Activated naive CD8-positive, alpha-beta T cell treated with anti-CD3 and anti-CD28 coated beads for 36 hours (primary cell): ENCODE data around the gene CYB561A3. TPM values are rescaled to one million over a fixed set of nuclear protein-coding genes. Genes with fewer than 3 reads are reported as not detected.
A peak's percentile ranks its signal among the peaks of the same experiment; 100 is the strongest.
"Not testable (repeated sequence)": the region's sequence is repeated elsewhere in the genome, so short reads cannot be mapped to it uniquely, and the experiment has no call there.

Source experiments
- DNase-seq: peaks from one replicate; pipeline ENCODE4 v3.0.0; 2021
- H3K27ac Mint-ChIP-seq: one replicate; pipeline ENCODE4 v1.8.0; 2022; ENCODE audit warnings: mild to moderate bottlenecking, moderate library complexity, mixed read lengths
- H3K27me3 Mint-ChIP-seq: one replicate; pipeline ENCODE4 v1.8.0; 2022; ENCODE audit warnings: mild to moderate bottlenecking, mixed read lengths
- H3K36me3 Mint-ChIP-seq: one replicate; pipeline ENCODE4 v1.8.0; 2021; ENCODE audit warnings: mild to moderate bottlenecking, mixed read lengths
- H3K4me1 Mint-ChIP-seq: one replicate; pipeline ENCODE4 v1.8.0; 2021; ENCODE audit warnings: mixed read lengths
- H3K4me3 Mint-ChIP-seq: one replicate; pipeline ENCODE4 v1.8.0; 2022; ENCODE audit warnings: mild to moderate bottlenecking, moderate library complexity, mixed read lengths
- H3K9me3 Mint-ChIP-seq: one replicate; pipeline ENCODE4 v1.8.0; 2022; ENCODE audit warnings: mixed read lengths
- total RNA-seq, 2 experiments: library from RNA; stranded (reverse); gene quantifications; one replicate each; pipeline ENCODE4 v1.2.3, GENCODE V29; 2021

Gene CYB561A3, protein sequence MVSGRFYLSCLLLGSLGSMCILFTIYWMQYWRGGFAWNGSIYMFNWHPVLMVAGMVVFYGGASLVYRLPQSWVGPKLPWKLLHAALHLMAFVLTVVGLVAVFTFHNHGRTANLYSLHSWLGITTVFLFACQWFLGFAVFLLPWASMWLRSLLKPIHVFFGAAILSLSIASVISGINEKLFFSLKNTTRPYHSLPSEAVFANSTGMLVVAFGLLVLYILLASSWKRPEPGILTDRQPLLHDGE
- 10 to 100 TPM; 41.1 to 41.6 TPM for total RNA-seq

GRCh38 chr11:61361741-61362541 lies at the start of gene CYB561A3, which contains the start of gene TMEM138:
Gene CYB561A3 (minus strand): TSS chr11:61361882. CDS start chr11:61356713, 5,169 bp downstream.
Gene TMEM138 (plus strand): TSS chr11:61362374. CDS start chr11:61364391, 2,017 bp downstream.
- DNase-seq = peak; percentile 96
- no peaks in the 10 kb centered on the region for H3K27me3 Mint-ChIP-seq
- H3K9me3 Mint-ChIP-seq = no peaks in the 10 kb centered on the region
- H3K27ac Mint-ChIP-seq = peak within 1 kb of the TSS; percentile 95
- H3K4me3 Mint-ChIP-seq = peak within 1 kb of the TSS; percentile 99
- peaks cover 32% of the 10 kb centered on the region for H3K4me1 Mint-ChIP-seq
- H3K36me3 Mint-ChIP-seq = peaks cover 23% of the 10 kb centered on the region

DNA sequence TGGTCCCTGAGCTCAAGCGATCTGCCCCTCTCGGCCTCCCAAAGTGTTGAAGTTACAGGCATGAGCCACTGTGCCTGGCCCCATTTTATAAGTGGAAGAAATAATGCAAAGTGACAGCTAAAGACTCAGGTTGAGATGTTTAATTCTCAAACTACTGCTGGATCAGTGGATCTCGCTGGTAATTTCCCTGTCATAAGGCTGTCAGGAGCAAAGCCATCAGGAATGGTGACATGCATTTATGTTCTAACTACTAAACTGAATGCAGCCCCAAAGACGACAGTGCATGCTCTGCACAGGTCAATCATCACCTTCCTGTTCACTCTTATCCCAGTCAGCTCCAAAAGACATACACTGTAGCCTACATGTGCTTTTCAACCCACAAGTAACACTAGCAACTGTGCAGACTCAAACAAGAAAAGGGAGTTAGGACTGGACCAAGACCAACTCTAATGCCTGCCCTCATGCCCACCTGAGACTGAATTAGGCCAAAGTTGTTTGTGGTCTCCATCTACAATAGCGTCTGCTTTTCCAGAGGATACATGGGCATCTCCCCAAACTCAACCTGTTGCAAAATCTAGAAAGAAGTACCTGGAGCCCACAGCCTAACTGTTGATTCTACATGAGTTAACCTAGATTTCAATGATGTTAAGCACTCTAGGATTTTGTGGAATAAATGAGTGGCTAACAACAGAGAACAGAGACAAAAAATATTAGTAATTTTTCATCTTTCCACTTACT lies 45.5 kb upstream of the CYB561A3 start:
- Mint-ChIP-seq H3K4me3 (no peak overlapping the region), H3K36me3 (peaks cover 37% of the 10 kb centered on the region), H3K27ac (peak overlapping the region; percentile 35)

DNA sequence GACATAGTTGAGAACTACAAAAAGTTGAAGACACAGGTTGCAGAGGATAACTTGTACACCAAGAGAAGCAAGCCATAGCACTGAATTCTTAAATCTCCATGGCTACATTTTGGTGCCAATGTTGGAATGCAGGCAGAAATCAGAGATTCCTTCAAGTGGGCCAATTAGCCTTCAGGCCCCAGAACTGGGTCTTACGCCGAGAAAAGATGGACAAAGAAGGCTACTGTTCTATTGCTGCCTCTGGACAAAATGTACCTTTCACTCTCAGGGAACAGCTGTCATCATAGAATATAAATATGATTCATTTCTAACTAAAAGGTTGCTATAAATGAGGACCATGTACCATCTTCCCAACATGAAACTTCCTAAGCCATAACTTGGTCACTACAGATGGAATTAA lies 44.4 kb upstream of the CYB561A3 start:
- H3K4me3 Mint-ChIP-seq = no peak overlapping the region

More for the DNA sequence above, 45.5 kb upstream of the CYB561A3 start:
- H3K4me1 Mint-ChIP-seq = peaks cover 1% of the 10 kb centered on the region
- no peak for DNase-seq
- H3K9me3 Mint-ChIP-seq = no peaks in the 10 kb centered on the region
- H3K27me3 Mint-ChIP-seq = no peaks in the 10 kb centered on the region

DNA sequence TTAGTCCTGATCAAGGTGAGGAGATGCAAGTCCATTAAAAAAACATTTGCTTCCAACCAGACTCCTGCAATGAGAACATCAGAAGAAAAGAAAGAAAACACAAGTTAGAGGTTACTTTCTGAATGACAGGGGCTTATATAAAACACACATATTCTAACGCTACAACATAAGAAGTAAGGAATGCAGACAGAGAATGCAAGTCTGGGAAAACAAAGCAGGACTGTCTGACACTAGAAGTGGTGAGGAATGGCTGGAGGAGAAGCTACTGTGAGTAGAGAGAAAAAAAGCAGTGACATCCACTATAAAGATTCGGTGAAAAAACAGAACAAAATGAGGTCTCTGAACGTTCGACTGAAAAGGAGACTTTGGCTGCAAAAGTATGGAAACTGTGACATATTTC lies 43.0 kb upstream of the CYB561A3 start:
- DNase-seq = no peak
- Mint-ChIP-seq H3K4me1 (peaks cover 1% of the 10 kb centered on the region), H3K27ac (peak overlapping the region; percentile 62), H3K36me3 (peaks cover 24% of the 10 kb centered on the region), H3K4me3 (no peak overlapping the region), H3K27me3 (no peaks in the 10 kb centered on the region), H3K9me3 (no peaks in the 10 kb centered on the region)

More for the DNA sequence above, 44.4 kb upstream of the CYB561A3 start:
- no peak for DNase-seq
- no peaks in the 10 kb centered on the region for H3K27me3 Mint-ChIP-seq
- H3K9me3 Mint-ChIP-seq = no peaks in the 10 kb centered on the region
- peaks cover 1% of the 10 kb centered on the region for H3K4me1 Mint-ChIP-seq
- H3K27ac Mint-ChIP-seq = no peak overlapping the region
- H3K36me3 Mint-ChIP-seq = peaks cover 32% of the 10 kb centered on the region

DNA sequence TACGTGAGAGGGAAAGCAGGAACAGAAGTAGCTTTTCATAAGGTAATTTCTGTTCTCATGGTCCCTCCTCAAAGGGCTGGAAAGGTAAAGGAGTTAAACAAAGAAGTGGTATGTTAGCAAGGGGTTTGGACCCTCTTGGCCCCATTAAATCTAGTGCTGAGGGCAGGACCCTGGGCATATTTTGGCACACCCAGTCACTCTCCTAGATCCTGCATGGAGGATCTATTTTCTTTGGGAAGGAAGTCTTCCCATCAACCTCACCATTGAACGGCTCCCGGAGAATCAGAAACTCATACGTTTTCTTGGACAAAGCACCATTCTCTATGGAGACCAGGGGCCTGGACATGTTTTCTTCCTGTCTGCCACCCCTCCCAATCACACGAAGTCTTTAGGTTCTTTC lies 42.4 kb upstream of the CYB561A3 start:
- Mint-ChIP-seq H3K27me3 (no peaks in the 10 kb centered on the region), H3K36me3 (peaks cover 24% of the 10 kb centered on the region), H3K4me3 (no peak overlapping the region), H3K4me1 (peaks cover 1% of the 10 kb centered on the region), H3K27ac (peak overlapping the region; percentile 45), H3K9me3 (no peaks in the 10 kb centered on the region)
- DNase-seq = no peak

- no peaks in the 10 kb centered on the region for H3K27me3 Mint-ChIP-seq
- no peak for DNase-seq
- no peaks in the 10 kb centered on the region for H3K9me3 Mint-ChIP-seq
- H3K36me3 Mint-ChIP-seq = peaks cover 24% of the 10 kb centered on the region
- peaks cover 1% of the 10 kb centered on the region for H3K4me1 Mint-ChIP-seq
- H3K4me3 Mint-ChIP-seq = no peak overlapping the region
- peak overlapping the region; percentile 45 for H3K27ac Mint-ChIP-seq
These were observed 42.0 kb upstream of the CYB561A3 start for GRCh38 chr11:61403658-61404057.

GRCh38 chr11:61401573-61401972 lies 39.9 kb upstream of the CYB561A3 start:
- H3K27ac Mint-ChIP-seq = peak overlapping the region; percentile 28
- no peaks in the 10 kb centered on the region for H3K9me3 Mint-ChIP-seq
- no peaks in the 10 kb centered on the region for H3K4me1 Mint-ChIP-seq
- no peak overlapping the region for H3K4me3 Mint-ChIP-seq
- no peaks in the 10 kb centered on the region for H3K27me3 Mint-ChIP-seq
- DNase-seq = no peak
- peaks cover 17% of the 10 kb centered on the region for H3K36me3 Mint-ChIP-seq

- H3K27me3 Mint-ChIP-seq = no peaks in the 10 kb centered on the region
- no peaks in the 10 kb centered on the region for H3K9me3 Mint-ChIP-seq
- peaks cover 17% of the 10 kb centered on the region for H3K36me3 Mint-ChIP-seq
- DNase-seq = no peak
- no peak overlapping the region for H3K4me3 Mint-ChIP-seq
- H3K27ac Mint-ChIP-seq = peak overlapping the region; percentile 1
- no peaks in the 10 kb centered on the region for H3K4me1 Mint-ChIP-seq
These were observed 39.5 kb upstream of the CYB561A3 start for GRCh38 chr11:61401173-61401572.

DNA sequence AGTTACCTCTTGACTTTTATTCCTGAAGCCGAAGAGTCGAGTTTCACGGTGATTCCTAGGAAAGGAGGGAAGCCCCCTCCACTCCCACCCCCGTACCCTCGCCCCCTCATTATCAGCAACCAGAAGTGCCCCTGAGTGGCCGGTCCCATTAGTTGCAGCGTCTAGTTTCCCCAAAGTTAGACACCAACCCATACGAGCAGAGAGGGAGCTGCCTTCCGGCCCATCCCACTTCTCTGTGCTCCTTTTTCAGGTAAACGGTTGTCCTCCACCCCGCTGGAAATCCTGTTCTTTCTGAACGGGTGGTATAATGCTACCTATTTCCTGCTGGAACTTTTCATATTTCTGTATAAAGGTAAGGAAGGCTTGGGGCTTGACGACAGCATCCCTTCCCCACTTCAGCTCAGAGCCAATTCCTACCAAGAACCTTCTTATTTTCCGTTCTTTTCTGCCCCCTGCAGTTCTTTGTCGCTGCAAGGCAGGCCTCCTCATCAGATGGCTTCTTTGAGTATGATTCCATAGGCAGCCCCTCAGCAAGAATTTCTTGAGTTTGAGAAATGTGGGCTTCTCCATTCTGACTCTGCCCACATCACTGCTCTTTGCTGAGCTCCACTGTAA lies 31.4 kb upstream of the CYB561A3 start:
- no peak for DNase-seq
- peaks cover 13% of the 10 kb centered on the region for H3K36me3 Mint-ChIP-seq
- peaks cover 21% of the 10 kb centered on the region for H3K4me1 Mint-ChIP-seq
- H3K27ac Mint-ChIP-seq = peak overlapping the region; percentile 93
- no peaks in the 10 kb centered on the region for H3K9me3 Mint-ChIP-seq
- H3K27me3 Mint-ChIP-seq = no peaks in the 10 kb centered on the region
- peak overlapping the region; percentile 86 for H3K4me3 Mint-ChIP-seq

GRCh38 chr11:61390161-61390560 lies 28.5 kb upstream of the CYB561A3 start:
- H3K27ac Mint-ChIP-seq = no peak overlapping the region

GRCh38 chr11:61384271-61385242 lies 22.9 kb upstream of the CYB561A3 start:
- H3K27ac Mint-ChIP-seq = no peak overlapping the region
- no peaks in the 10 kb centered on the region for H3K9me3 Mint-ChIP-seq
- no peak overlapping the region for H3K4me3 Mint-ChIP-seq
- no peaks in the 10 kb centered on the region for H3K36me3 Mint-ChIP-seq
- H3K4me1 Mint-ChIP-seq = peaks cover 1% of the 10 kb centered on the region
- no peaks in the 10 kb centered on the region for H3K27me3 Mint-ChIP-seq
- DNase-seq = no peak

More at GRCh38 chr11:61390161-61390560, 28.5 kb upstream of the CYB561A3 start:
- DNase-seq = no peak
- Mint-ChIP-seq H3K9me3 (no peaks in the 10 kb centered on the region), H3K4me1 (peaks cover 21% of the 10 kb centered on the region), H3K36me3 (peaks cover 11% of the 10 kb centered on the region), H3K27me3 (no peaks in the 10 kb centered on the region), H3K4me3 (no peak overlapping the region)

DNA sequence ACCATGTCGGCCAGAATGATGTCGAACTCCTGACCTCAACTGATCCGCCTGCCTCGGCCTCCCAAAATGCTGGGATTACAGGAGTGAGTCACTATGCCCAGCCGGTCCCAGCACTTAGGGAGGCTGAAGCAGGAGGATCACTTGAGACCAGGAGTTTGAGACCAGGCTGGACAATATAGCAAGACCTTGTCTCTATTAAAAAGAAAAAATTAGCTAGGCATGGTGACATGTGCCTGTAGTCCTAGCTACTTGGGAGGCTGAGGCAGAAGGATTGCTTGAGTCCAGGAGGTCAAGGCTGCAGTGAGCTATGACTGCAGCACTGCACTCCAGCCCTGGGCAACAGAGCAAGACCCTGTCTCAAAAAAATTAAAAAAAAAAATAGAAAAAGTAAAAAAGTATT lies 22.2 kb upstream of the CYB561A3 start:
- H3K4me1 Mint-ChIP-seq, H3K36me3 Mint-ChIP-seq, DNase-seq, H3K27me3 Mint-ChIP-seq, H3K27ac Mint-ChIP-seq, H3K9me3 Mint-ChIP-seq, H3K4me3 Mint-ChIP-seq: not testable (repeated sequence)

- DNase-seq = no peak
- Mint-ChIP-seq H3K36me3 (peaks cover 5% of the 10 kb centered on the region), H3K9me3 (no peaks in the 10 kb centered on the region), H3K4me1 (peaks cover 1% of the 10 kb centered on the region), H3K27ac (no peak overlapping the region), H3K27me3 (no peaks in the 10 kb centered on the region), H3K4me3 (no peak overlapping the region)
These were observed 19.2 kb upstream of the CYB561A3 start for GRCh38 chr11:61380884-61381283.
